ENCODE measurements around the gene UBE2U.

Gene UBE2U

DNA sequence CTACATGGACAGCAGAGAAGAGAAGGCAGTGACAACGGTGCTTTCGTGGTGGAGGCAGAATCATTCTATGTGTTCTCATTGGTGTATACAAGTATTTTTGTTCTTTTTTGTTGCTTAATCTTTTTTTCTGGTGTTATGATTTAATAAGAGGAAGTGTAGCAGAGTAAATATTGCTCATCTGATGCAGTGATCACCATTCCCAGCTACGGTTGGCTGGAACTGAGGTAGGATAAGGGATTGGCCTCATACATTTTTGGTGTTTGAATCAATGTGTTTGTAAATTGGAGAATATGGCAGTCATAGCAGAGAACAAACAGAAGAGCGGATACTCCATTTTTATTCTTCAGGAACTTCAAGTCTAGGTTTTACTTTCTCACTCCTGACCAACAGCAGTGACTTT is 76.6 kb downstream of the UBE2U start:
- H3K4me3 Mint-ChIP-seq: no peak overlapping the region
- no peaks in the 10 kb centered on the region for H3K27me3 Mint-ChIP-seq
- no peaks in the 10 kb centered on the region for H3K4me1 Mint-ChIP-seq (ENCODE audit: low read depth)
- H3K9me3 Mint-ChIP-seq (ENCODE audit: low read depth): no peaks in the 10 kb centered on the region
- no peak overlapping the region for H3K27ac Mint-ChIP-seq
- H3K36me3 Mint-ChIP-seq: no peaks in the 10 kb centered on the region

DNA sequence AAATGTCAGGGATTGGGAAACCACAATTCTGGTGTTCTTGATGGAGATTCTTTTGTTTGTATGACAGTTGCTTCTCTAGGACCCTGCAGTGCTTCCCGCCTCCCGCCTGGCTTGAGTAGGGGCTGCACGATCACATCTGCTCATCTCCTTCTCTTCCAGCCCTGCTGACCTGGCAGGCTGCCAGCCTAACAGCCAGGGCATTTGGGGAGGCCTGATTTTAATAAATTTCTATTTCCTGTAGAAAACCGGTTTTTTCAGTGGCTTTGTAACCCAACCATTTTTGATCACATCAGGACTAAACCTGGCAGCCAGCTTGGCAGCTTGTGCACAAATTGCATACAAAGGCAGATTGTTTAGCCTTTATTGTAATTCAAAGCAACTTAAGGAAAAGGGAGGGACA is 78.9 kb downstream of the UBE2U start:
- Mint-ChIP-seq H3K27ac (no peak overlapping the region), H3K9me3 (ENCODE audit: low read depth) (no peaks in the 10 kb centered on the region), H3K27me3 (peaks cover 6% of the 10 kb centered on the region), H3K4me3 (no peak overlapping the region), H3K4me1 (ENCODE audit: low read depth) (no peaks in the 10 kb centered on the region), H3K36me3 (no peaks in the 10 kb centered on the region)

DNA sequence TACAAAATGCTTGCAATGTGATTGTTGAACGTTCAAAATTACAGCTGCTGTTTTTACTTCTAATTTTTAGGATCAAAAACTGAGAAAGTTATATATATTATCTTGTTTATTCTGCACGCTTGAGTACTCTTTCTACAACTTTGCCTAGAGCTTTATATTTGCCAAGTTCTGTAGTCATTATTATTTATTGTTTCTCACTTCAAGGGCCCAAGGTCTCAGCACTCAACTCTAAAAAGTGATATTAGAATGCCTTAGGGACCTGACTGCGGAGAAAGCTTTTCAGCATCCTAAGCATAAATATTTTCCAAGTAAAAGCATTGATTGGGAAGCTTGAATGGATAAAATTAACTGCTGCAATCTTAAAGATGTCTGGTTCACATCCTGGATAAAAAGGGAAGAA is 83.6 kb downstream of the UBE2U start:
- no peaks in the 10 kb centered on the region for H3K9me3 Mint-ChIP-seq (ENCODE audit: low read depth)
- peaks cover 6% of the 10 kb centered on the region for H3K27me3 Mint-ChIP-seq
- no peak overlapping the region for H3K27ac Mint-ChIP-seq
- H3K4me3 Mint-ChIP-seq: no peak overlapping the region
- no peaks in the 10 kb centered on the region for H3K4me1 Mint-ChIP-seq (ENCODE audit: low read depth)
- H3K36me3 Mint-ChIP-seq: no peaks in the 10 kb centered on the region

DNA sequence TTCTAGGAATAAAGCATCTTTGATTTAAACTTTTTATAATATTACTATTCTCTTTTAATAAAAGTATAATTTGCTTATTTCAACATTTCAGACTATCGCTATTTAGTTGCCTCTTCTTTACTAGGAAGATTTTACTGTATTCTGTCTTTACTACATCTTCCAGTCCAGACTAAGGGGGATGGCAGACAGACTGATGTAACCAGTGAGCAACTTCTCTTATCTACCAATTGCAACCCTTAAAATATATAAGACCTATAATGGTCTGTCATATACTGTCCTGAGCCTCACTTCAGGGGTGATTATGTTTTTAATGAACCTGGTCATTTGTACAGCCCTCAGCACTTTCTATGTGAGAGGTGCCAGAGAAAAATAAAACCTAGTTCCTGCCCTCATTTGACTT is 87.0 kb downstream of the UBE2U start:
- Mint-ChIP-seq H3K9me3 (ENCODE audit: low read depth) (no peaks in the 10 kb centered on the region), H3K27ac (no peak overlapping the region), H3K4me1 (ENCODE audit: low read depth) (no peaks in the 10 kb centered on the region), H3K27me3 (peaks cover 14% of the 10 kb centered on the region), H3K4me3 (no peak overlapping the region), H3K36me3 (no peaks in the 10 kb centered on the region)

DNA sequence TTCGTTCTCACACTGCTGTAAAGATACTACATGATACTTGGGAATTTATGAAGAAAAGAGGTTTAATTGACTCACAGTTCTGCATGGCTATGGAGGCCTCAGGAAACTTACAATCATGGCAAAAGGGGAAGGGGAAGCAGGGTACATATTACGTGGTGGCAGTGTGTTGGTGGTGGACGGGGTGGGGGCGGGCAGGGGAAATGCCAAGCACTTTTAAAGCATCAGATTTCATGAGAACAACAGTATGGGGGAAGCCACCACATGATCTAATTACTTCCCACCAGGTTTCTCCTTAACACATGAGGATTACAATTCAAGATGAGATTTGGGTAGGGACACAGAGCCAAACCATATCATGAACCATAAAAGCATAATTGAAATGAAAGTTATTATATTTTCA is 88.5 kb downstream of the UBE2U start:
- Mint-ChIP-seq H3K36me3 (no peaks in the 10 kb centered on the region), H3K4me3 (no peak overlapping the region), H3K4me1 (ENCODE audit: low read depth) (no peaks in the 10 kb centered on the region), H3K27ac (no peak overlapping the region), H3K9me3 (ENCODE audit: low read depth) (no peaks in the 10 kb centered on the region), H3K27me3 (peaks cover 7% of the 10 kb centered on the region)

DNA sequence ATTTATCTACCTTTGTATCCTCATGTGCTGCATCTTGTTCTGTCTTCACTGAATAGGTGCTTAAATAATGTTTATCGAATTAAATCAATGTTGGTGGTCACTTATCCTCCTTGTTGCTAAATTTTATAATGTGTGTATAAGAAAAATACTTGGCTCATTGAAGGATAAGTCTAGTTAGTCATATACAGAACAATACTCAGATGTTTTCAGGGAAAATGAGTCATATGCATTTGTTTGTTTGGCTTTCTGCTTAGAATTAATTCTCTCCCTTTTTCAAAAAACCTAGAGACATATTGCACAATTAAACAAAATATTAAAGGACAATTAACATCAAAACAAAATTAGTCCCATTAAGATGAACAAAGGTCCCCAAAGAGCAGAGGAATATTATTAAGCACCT is 89.0 kb downstream of the UBE2U start:
- no peaks in the 10 kb centered on the region for H3K36me3 Mint-ChIP-seq
- no peak overlapping the region for H3K4me3 Mint-ChIP-seq
- no peaks in the 10 kb centered on the region for H3K4me1 Mint-ChIP-seq (ENCODE audit: low read depth)
- H3K9me3 Mint-ChIP-seq (ENCODE audit: low read depth): no peaks in the 10 kb centered on the region
- H3K27me3 Mint-ChIP-seq: peaks cover 7% of the 10 kb centered on the region
- H3K27ac Mint-ChIP-seq: no peak overlapping the region

DNA sequence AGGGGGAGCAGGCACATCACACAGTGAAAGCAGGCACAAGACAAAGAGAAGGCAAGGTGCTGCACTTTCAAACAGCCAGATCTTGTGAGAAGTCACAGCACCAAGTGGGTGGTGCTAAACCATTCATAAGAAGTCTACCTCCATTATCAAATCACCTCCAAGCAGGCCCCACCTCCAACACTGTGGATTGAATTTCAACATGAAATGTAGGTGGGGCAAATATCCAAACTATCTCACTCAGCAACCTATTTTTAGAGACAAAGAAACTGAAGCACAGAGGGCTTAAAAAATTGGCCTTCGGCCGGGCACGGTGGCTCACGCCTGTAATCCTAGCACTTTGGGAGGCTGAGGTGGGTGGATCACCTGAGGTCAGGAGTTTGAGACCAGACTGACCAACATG is 90.4 kb downstream of the UBE2U start:
- no peaks in the 10 kb centered on the region for H3K4me1 Mint-ChIP-seq (ENCODE audit: low read depth)
- H3K4me3 Mint-ChIP-seq: no peak overlapping the region
- no peak overlapping the region for H3K27ac Mint-ChIP-seq
- peaks cover 7% of the 10 kb centered on the region for H3K27me3 Mint-ChIP-seq
- H3K9me3 Mint-ChIP-seq (ENCODE audit: low read depth): no peaks in the 10 kb centered on the region
- no peaks in the 10 kb centered on the region for H3K36me3 Mint-ChIP-seq

DNA sequence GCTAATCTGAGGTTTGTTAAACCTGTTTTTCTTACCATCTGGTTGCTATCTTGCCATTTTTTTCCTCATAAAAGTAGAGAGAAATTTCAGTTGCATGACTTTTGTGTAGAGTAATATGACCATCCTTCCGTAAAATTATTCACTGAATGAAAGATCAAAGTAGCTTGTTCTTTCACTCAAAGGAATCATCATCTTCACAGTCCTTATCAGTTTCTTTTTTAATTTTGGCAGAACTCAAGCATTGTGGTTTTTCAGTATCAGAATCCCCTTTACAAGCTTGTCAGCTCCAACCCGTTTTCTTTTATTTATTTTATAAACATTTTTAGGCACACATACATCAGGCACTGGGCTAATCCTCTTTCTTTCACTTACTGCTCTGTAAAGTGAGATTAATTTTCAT is 91.7 kb downstream of the UBE2U start:
- Mint-ChIP-seq H3K36me3 (no peaks in the 10 kb centered on the region), H3K27ac (no peak overlapping the region), H3K4me3 (no peak overlapping the region), H3K9me3 (ENCODE audit: low read depth) (no peaks in the 10 kb centered on the region), H3K27me3 (peaks cover 7% of the 10 kb centered on the region), H3K4me1 (ENCODE audit: low read depth) (no peaks in the 10 kb centered on the region)

DNA sequence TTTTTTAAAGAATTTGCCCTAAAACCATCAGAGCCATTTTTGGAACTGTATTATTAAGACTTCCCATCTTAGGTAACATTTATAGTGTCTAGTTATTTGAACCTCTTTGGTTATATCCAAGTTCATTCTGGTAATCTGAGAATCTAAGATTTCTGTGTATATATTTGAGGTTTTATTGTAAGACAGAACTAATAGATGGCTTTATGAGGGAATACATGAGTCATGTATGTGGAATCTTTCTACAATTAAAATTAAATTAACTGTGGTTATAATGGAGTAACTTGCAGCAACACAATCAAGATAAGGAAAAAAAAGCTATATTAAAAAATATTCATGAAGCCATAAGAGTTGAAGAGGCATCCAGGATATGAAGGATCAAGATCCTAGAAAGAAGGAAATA is 92.1 kb downstream of the UBE2U start:
- Mint-ChIP-seq H3K4me3 (no peak overlapping the region), H3K27ac (no peak overlapping the region), H3K27me3 (peaks cover 7% of the 10 kb centered on the region)

DNA sequence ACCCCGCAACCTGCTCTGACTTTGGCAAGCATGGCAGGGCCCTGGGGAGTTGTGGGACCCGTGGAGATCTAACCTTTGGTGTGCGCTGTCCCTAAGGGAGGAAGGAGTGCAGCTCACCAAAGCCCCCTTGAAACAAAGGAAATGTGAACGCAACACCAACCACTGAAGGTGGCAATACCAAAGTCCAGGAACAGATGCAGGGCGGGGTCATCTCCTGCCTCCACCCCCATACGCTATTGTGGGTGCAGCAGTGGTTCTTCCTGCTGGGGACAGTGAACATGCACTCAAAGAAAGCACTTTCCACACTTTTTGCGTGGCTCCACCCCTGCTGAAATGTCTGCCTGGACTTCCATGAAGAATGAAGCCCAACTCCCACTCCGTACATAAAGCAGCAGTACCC is 93.0 kb downstream of the UBE2U start:
- no peak overlapping the region for H3K4me3 Mint-ChIP-seq
- no peaks in the 10 kb centered on the region for H3K36me3 Mint-ChIP-seq
- no peak overlapping the region for H3K27ac Mint-ChIP-seq
- peaks cover 7% of the 10 kb centered on the region for H3K27me3 Mint-ChIP-seq
- no peaks in the 10 kb centered on the region for H3K4me1 Mint-ChIP-seq (ENCODE audit: low read depth)
- no peaks in the 10 kb centered on the region for H3K9me3 Mint-ChIP-seq (ENCODE audit: low read depth)

More for the DNA sequence above, 92.1 kb downstream of the UBE2U start:
- Mint-ChIP-seq H3K4me1 (ENCODE audit: low read depth) (no peaks in the 10 kb centered on the region), H3K9me3 (ENCODE audit: low read depth) (no peaks in the 10 kb centered on the region), H3K36me3 (no peaks in the 10 kb centered on the region)

DNA sequence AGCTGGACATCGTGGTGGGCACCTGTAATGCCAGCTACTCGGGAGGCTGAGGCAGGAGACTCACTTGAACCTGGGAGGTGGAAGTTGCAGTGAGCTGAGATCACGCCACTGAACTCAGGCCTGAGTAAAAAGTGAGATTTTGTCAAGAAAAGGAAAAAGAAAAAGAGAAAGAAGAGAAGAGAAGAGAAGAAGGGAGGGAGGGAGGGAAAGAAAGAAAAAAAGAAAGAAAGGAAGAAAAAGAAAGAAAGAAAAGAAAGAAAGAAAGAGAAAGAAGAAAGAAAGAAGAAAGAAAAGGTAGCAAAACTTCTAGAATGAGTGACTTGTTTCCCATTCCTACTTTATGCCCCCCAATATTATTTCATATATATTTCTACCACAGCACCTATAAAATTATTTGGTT is 98.8 kb downstream of the UBE2U start:
- Mint-ChIP-seq H3K4me1 (ENCODE audit: low read depth) (no peaks in the 10 kb centered on the region), H3K9me3 (ENCODE audit: low read depth) (no peaks in the 10 kb centered on the region), H3K36me3 (no peaks in the 10 kb centered on the region), H3K27me3 (peaks cover 2% of the 10 kb centered on the region), H3K27ac (no peak overlapping the region), H3K4me3 (no peak overlapping the region)

DNA sequence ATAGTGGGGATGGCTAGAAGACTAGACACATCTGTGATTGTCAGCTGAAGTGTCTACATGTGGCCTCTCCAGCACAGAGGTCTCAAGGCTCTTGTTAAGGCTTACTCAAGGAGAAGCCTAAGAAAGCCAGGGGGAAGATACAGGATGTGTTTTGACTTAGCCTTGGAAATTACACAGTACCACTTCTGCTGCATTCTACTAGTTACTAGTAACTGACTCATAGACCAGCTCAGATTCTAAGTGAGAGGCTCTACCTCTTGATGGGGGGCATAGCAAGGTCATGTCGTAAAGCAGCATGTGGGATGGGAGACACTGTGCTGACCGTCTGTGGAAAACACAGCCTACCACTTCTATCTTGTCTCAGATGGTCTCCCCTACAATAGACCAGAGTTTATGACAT is 99.5 kb downstream of the UBE2U start:
- H3K27ac Mint-ChIP-seq: no peak overlapping the region
- H3K27me3 Mint-ChIP-seq: peaks cover 2% of the 10 kb centered on the region
- H3K9me3 Mint-ChIP-seq (ENCODE audit: low read depth): no peaks in the 10 kb centered on the region
- H3K36me3 Mint-ChIP-seq: no peaks in the 10 kb centered on the region
- H3K4me3 Mint-ChIP-seq: no peak overlapping the region
- H3K4me1 Mint-ChIP-seq (ENCODE audit: low read depth): no peaks in the 10 kb centered on the region

DNA sequence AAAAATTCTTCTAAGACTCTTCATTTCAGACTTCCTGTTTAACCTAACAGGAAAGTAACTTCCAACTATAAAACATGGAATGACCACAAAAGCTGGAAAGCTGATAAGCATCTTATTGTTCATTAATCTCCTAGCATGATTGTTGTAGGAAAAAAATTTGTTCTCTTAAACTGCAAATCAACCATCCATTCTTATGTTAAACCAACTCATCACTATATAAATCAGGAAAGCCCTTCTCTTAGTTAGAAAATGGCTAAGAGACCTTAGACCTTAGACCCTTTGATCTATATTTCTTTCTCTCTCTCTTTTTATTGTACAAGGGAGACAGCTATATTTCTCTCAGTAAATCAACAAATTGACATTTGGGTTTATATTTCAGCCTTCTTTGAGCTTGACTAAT is 101.4 kb downstream of the UBE2U start:
- H3K4me1 Mint-ChIP-seq (ENCODE audit: low read depth): no peaks in the 10 kb centered on the region

DNA sequence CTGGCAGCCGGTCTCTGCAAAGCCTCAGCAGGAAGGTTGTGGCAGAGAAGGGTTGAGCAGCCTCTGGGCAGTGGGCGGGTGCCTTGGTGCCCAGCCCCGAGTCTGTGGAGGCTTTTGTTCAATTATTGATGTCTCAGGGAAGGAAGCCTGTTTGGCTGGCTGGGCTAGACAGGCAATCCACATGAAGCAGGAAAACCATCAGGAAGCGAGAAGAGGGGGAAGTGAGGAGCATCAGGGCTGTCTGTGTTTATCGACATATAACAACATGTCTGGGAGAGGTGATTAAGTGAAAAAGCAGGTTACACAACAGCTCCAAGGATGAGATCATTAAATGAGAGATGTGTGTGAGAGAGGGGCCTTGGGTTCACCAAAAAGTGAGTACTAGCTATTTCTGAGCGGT is 105.4 kb downstream of the UBE2U start:
- H3K27me3 Mint-ChIP-seq: peaks cover 2% of the 10 kb centered on the region
- H3K9me3 Mint-ChIP-seq (ENCODE audit: low read depth): no peaks in the 10 kb centered on the region
- no peak overlapping the region for H3K27ac Mint-ChIP-seq
- no peaks in the 10 kb centered on the region for H3K4me1 Mint-ChIP-seq (ENCODE audit: low read depth)
- H3K36me3 Mint-ChIP-seq: no peaks in the 10 kb centered on the region
- H3K4me3 Mint-ChIP-seq: no peak overlapping the region

More for the DNA sequence above, 101.4 kb downstream of the UBE2U start:
- H3K4me3 Mint-ChIP-seq: no peak overlapping the region
- no peaks in the 10 kb centered on the region for H3K9me3 Mint-ChIP-seq (ENCODE audit: low read depth)
- no peaks in the 10 kb centered on the region for H3K36me3 Mint-ChIP-seq
- no peak overlapping the region for H3K27ac Mint-ChIP-seq
- H3K27me3 Mint-ChIP-seq: peaks cover 2% of the 10 kb centered on the region

DNA sequence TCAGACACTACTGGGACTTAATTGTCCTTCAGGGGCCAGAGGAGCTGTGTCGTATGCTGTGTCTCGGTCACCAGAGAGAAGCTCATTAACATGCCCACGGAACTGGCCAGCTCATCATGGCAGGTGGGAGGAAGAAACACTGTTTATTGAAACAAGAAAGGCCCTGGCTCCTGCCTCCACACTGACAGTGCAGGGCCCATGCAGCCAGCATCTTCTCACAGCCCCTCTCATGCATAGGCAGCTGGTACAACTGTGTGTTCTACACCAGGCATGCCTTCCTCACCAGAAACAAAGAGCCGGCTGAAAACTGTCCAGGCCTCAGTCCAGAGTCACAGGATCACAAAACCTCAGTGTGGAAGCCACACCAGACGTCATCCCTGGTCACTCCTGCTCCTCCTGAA is 106.0 kb downstream of the UBE2U start:
- peaks cover 2% of the 10 kb centered on the region for H3K27me3 Mint-ChIP-seq
- H3K36me3 Mint-ChIP-seq: no peaks in the 10 kb centered on the region
- H3K9me3 Mint-ChIP-seq (ENCODE audit: low read depth): no peaks in the 10 kb centered on the region
- no peak overlapping the region for H3K27ac Mint-ChIP-seq
- no peak overlapping the region for H3K4me3 Mint-ChIP-seq
- H3K4me1 Mint-ChIP-seq (ENCODE audit: low read depth): no peaks in the 10 kb centered on the region

DNA sequence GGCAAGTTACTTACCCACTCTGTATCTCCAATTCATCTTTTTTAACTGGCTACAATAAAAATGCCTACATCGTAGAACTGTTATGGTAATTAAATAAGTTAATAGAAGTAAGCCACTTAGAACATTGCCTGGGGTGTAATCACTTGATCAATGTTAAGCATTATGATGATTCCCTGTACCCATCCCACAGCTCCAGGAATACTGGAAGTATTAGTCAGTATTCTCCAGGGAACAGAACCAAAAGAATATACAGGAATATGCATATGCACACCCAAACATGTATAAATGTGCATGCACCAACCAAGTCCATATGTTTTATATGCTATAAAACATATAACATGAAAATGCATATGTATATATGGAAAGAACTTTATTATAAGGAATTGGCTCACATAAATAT is 107.3 kb downstream of the UBE2U start:
- Mint-ChIP-seq H3K4me3 (no peak overlapping the region), H3K4me1 (ENCODE audit: low read depth) (no peaks in the 10 kb centered on the region), H3K36me3 (no peaks in the 10 kb centered on the region), H3K27me3 (peaks cover 2% of the 10 kb centered on the region), H3K27ac (no peak overlapping the region), H3K9me3 (ENCODE audit: low read depth) (no peaks in the 10 kb centered on the region)

DNA sequence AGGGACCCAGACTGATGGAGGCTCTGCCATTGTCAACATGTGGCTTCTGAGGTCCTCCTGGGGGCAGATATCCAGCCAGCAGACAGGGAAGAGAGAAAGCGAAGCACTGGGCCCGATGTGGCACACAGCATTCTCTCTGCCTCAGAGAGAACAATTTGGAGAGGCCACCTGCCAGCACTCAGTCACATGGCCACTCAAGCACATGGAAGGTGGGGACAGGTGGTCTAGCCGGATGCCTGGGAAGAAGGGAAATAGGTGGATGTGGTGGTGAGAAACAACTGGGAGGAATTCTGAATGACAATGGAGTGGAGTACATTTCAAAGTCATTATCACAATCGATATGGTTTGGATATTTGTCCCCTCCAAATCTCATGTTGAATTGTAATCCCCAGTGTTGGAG is 109.0 kb downstream of the UBE2U start:
- Mint-ChIP-seq H3K27ac (no peak overlapping the region), H3K27me3 (no peaks in the 10 kb centered on the region), H3K9me3 (ENCODE audit: low read depth) (no peaks in the 10 kb centered on the region), H3K36me3 (no peaks in the 10 kb centered on the region), H3K4me1 (ENCODE audit: low read depth) (no peaks in the 10 kb centered on the region), H3K4me3 (no peak overlapping the region)
